GM23338 (cell line): ENCODE data around the gene DOCK3. TPM values are rescaled to one million over a fixed set of nuclear protein-coding genes. Genes with fewer than 3 reads are reported as not detected.

Experiments used
- ATAC-seq: fragments of 200-7000 bp; cut with Tn5 transposase; 3 replicates; pipeline ENCODE4 v1.9.1; 2020
- DNase-seq: peaks from one replicate; pipeline ENCODE4 v3.0.0-alpha.2; 2015; ENCODE audit warnings: low spot score
- H2AFZ ChIP-seq: fragments of 200-600 bp; sonication (generic); 2 replicates; pipeline ENCODE4 v1.8.0; 2016; ENCODE audit warnings: antibody characterized with exemption, mild to moderate bottlenecking, moderate library complexity
- H3F3A ChIP-seq: fragments of 200-600 bp; sonication (generic); replicated peaks from 2 replicates; pipeline ENCODE4 v1.8.0; 2017; ENCODE audit warnings: antibody characterized with exemption, mixed run types, low read depth
- H3K27ac ChIP-seq: fragments of 200-600 bp; sonication (generic); 2 replicates; pipeline ENCODE4 v1.6.1; 2016; ENCODE audit warnings: low read depth
- H3K27me3 ChIP-seq: fragments of 200-600 bp; sonication (generic); 2 replicates; pipeline ENCODE4 v1.8.0; 2016; ENCODE audit warnings: mild to moderate bottlenecking, mixed run types, moderate library complexity; ENCODE audit not compliant: insufficient read depth
- H3K36me3 ChIP-seq: fragments of 200-600 bp; sonication (generic); 2 replicates; pipeline ENCODE4 v1.8.0; 2016; ENCODE audit warnings: mild to moderate bottlenecking; ENCODE audit not compliant: insufficient read depth
- H3K4me1 ChIP-seq: fragments of 200-600 bp; sonication (generic); 2 replicates; pipeline ENCODE4 v1.8.0; 2016; ENCODE audit warnings: mild to moderate bottlenecking, moderate library complexity; ENCODE audit not compliant: insufficient read depth
- H3K4me2 ChIP-seq: fragments of 200-600 bp; sonication (generic); 2 replicates; pipeline ENCODE4 v1.7.1; 2017; ENCODE audit warnings: mixed run types
- H3K4me3 ChIP-seq: fragments of 200-600 bp; sonication (generic); 2 replicates; pipeline ENCODE4 v1.6.1; 2016; ENCODE audit warnings: mixed run types
- H3K79me2 ChIP-seq: fragments of 200-600 bp; sonication (generic); replicated peaks from 2 replicates; pipeline ENCODE4 v1.8.0; 2017; ENCODE audit warnings: mild to moderate bottlenecking; ENCODE audit not compliant: insufficient read depth
- H3K9me2 ChIP-seq: fragments of 200-600 bp; sonication (generic); 2 replicates; pipeline ENCODE4 v1.8.0; 2017; ENCODE audit not compliant: insufficient read depth
- H4K20me1 ChIP-seq: fragments of 200-600 bp; sonication (generic); replicated peaks from 2 replicates; pipeline ENCODE4 v1.8.0; 2017; ENCODE audit warnings: mild to moderate bottlenecking; ENCODE audit not compliant: insufficient read depth
- H3K27ac Mint-ChIP-seq: 2 replicates; pipeline ENCODE4 v1.8.0; 2020; ENCODE audit warnings: inconsistent platforms, mild to moderate bottlenecking, moderate library complexity, mixed read lengths
- H3K27me3 Mint-ChIP-seq: 3 replicates; pipeline ENCODE4 v1.8.0; 2022; ENCODE audit warnings: low read depth, mild to moderate bottlenecking, moderate library complexity, mixed read lengths, inconsistent platforms; ENCODE audit not compliant: insufficient read depth, poor library complexity
- H3K36me3 Mint-ChIP-seq: 3 replicates; pipeline ENCODE4 v1.8.0; 2021; ENCODE audit warnings: low read depth, mild to moderate bottlenecking, inconsistent platforms, moderate library complexity, mixed read lengths
- H3K4me1 Mint-ChIP-seq: 3 replicates; pipeline ENCODE4 v1.8.0; 2020; ENCODE audit warnings: mild to moderate bottlenecking, inconsistent platforms, mixed read lengths
- H3K4me3 Mint-ChIP-seq: 3 replicates; pipeline ENCODE4 v1.8.0; 2021; ENCODE audit warnings: moderate library complexity, mild to moderate bottlenecking, inconsistent platforms, mixed read lengths
- H3K9me3 Mint-ChIP-seq: 3 replicates; pipeline ENCODE4 v1.8.0; 2020; ENCODE audit warnings: moderate library complexity, mild to moderate bottlenecking, inconsistent platforms, mixed read lengths
- CREB1 ChIP-seq: fragments of 250-450 bp; sonication (Bioruptor Pico); IDR thresholded peaks from 2 replicates; pipeline ENCODE4 v1.5.0; 2020; ENCODE audit warnings: low read depth, mild to moderate bottlenecking, moderate library complexity
- CTCF ChIP-seq, 2 experiments: fragments of 200-600 bp in 1 of 2; sonication (generic) in 1 of 2; conservative IDR thresholded peaks; 2 replicates each; pipeline versions ENCODE4 v1.5.1 to v1.6.1; 2016 to 2017; ENCODE audit warnings: antibody characterized with exemption in 2 of 2, low read depth in 2 of 2, mild to moderate bottlenecking in 2 of 2, moderate library complexity in 1 of 2
- ETS1 ChIP-seq: IDR thresholded peaks from 2 replicates; pipeline ENCODE4 v1.6.1; 2016; ENCODE audit warnings: antibody characterized with exemption
- EZH2phosphoT487 ChIP-seq: fragments of 200-600 bp; sonication (generic); IDR thresholded peaks from one replicate; pipeline ENCODE4 v1.8.1; 2018; ENCODE audit warnings: antibody characterized with exemption; ENCODE audit not compliant: unreplicated experiment
- JUNB ChIP-seq: IDR thresholded peaks from one replicate; pipeline ENCODE4 v1.6.1; 2016; ENCODE audit warnings: antibody characterized with exemption; ENCODE audit not compliant: unreplicated experiment
- NANOG ChIP-seq: IDR thresholded peaks from 2 replicates; pipeline ENCODE4 v1.6.1; 2016; ENCODE audit warnings: antibody characterized with exemption, borderline replicate concordance
- POLR2AphosphoS5 ChIP-seq: IDR thresholded peaks from 2 replicates; pipeline ENCODE4 v1.6.1; 2016; ENCODE audit warnings: antibody characterized with exemption, low read depth
- STAT1 ChIP-seq: IDR thresholded peaks from one replicate; pipeline ENCODE4 v1.6.1; 2016; ENCODE audit warnings: antibody characterized with exemption; ENCODE audit not compliant: unreplicated experiment
- ZNF114 ChIP-seq: fragments of 250-450 bp; sonication (Bioruptor Pico); IDR thresholded peaks from 2 replicates; pipeline ENCODE4 v1.5.0; 2020; ENCODE audit warnings: mild to moderate bottlenecking, moderate library complexity
- polyA plus RNA-seq: library from polyadenylated mRNA; unstranded; fragments of >200 nt; fragmentation: Nextera tagmentation; extraction: Ambion mirVana; gene quantifications from 2 replicates; pipeline ENCODE4 v1.2.1, GENCODE V29; 2016
- total RNA-seq: library from RNA; depleted of rRNA; stranded (reverse); fragments of >200 nt; shearing (Covaris generic); gene quantifications from 2 replicates; pipeline ENCODE4 v1.2.3, GENCODE V29; 2014
- TF ChIP-seq, protein P1 (sequence below): IDR thresholded peaks from one replicate; pipeline ENCODE4 v1.6.1; 2018; ENCODE audit warnings: antibody characterized with exemption; ENCODE audit not compliant: unreplicated experiment

DOCK3 gene
- total and polyA plus RNA-seq, 2 experiments from 2014 or later: 2.4 to 5.6 TPM

DNA sequence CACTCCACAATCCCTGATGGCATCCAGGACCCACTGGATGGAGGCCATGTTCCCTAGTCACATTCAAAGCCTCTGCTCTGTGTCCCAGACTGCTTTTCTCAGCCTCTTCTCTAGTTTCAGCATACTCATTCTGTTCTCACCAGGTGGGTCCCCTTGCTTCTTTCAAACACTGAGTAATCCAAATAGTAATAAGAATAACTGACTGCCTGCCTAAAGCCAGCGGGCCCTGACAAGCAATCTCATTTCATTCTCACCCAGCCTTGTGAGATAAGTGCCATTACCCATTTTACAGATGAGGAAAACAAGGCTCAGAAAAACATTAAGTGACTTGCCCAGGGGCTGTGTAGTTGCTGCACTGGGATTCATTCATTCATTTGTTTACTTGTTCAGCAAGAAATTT, 32.3 kb upstream of the DOCK3 start:
- TF ChIP-seq JUNB (no peak), STAT1 (no peak), ETS1 (no peak)
- H3K36me3 ChIP-seq: no peaks in the 10 kb centered on the region
- Mint-ChIP-seq H3K36me3 (peaks cover 18% of the 10 kb centered on the region; the same call in 1 of the 3 replicates), H3K9me3 (no peaks in the 10 kb centered on the region), H3K27me3 (peaks cover 7% of the 10 kb centered on the region), H3K4me3 (no peak overlapping the region), H3K4me1 (peaks cover 29% of the 10 kb centered on the region), H3K27ac (no peak overlapping the region)
- no peaks in the 10 kb centered on the region; the same call in 1 of the 2 replicates for H4K20me1 ChIP-seq
- ATAC-seq (no peak; the same call in 1 of the 3 replicates), DNase-seq (no peak)
- peaks cover 6% of the 10 kb centered on the region; the same call in 1 of the 2 replicates for H3K4me1 ChIP-seq
- H3K27ac ChIP-seq: no peak overlapping the region
- no peaks in the 10 kb centered on the region; the same call in 1 of the 2 replicates for H3K79me2 ChIP-seq
- no peak overlapping the region for H3K4me2 ChIP-seq
- no peaks in the 10 kb centered on the region for H3K27me3 ChIP-seq
- H3F3A ChIP-seq: no peaks in the 10 kb centered on the region
- H3K4me3 ChIP-seq: no peak overlapping the region
- H2AFZ ChIP-seq: no peak overlapping the region
- no peaks in the 10 kb centered on the region for H3K9me2 ChIP-seq

- H3F3A ChIP-seq: no peaks in the 10 kb centered on the region
- Mint-ChIP-seq H3K4me3 (no peak overlapping the region), H3K4me1 (peaks cover 23% of the 10 kb centered on the region), H3K36me3 (peaks cover 18% of the 10 kb centered on the region; the same call in 1 of the 3 replicates), H3K27me3 (peaks cover 5% of the 10 kb centered on the region), H3K9me3 (no peaks in the 10 kb centered on the region), H3K27ac (no peak overlapping the region)
- no peak overlapping the region for H2AFZ ChIP-seq
- no peaks in the 10 kb centered on the region for H3K27me3 ChIP-seq
- no peaks in the 10 kb centered on the region for H3K9me2 ChIP-seq
- no peak overlapping the region for H3K4me2 ChIP-seq
- H3K27ac ChIP-seq: no peak overlapping the region
- no peaks in the 10 kb centered on the region for H3K79me2 ChIP-seq
- H3K4me3 ChIP-seq: no peak overlapping the region
- H4K20me1 ChIP-seq: no peaks in the 10 kb centered on the region; the same call in 1 of the 2 replicates
- ATAC-seq (no peak), DNase-seq (no peak)
- H3K4me1 ChIP-seq: no peaks in the 10 kb centered on the region
- no peaks in the 10 kb centered on the region for H3K36me3 ChIP-seq
- TF ChIP-seq JUNB (no peak), CTCF (conservative IDR thresholded peaks at IDR 0.05; ENCODE audit: low read depth in 2 of 2) (no peak), CREB1 (CRISPR knock-in tag) (no peak), STAT1 (no peak), ETS1 (no peak), POLR2AphosphoS5 (no peak), NANOG (no peak), EZH2phosphoT487 (no peak), ZNF114 (CRISPR knock-in tag) (no peak)
- TF ChIP-seq, protein P1, sequence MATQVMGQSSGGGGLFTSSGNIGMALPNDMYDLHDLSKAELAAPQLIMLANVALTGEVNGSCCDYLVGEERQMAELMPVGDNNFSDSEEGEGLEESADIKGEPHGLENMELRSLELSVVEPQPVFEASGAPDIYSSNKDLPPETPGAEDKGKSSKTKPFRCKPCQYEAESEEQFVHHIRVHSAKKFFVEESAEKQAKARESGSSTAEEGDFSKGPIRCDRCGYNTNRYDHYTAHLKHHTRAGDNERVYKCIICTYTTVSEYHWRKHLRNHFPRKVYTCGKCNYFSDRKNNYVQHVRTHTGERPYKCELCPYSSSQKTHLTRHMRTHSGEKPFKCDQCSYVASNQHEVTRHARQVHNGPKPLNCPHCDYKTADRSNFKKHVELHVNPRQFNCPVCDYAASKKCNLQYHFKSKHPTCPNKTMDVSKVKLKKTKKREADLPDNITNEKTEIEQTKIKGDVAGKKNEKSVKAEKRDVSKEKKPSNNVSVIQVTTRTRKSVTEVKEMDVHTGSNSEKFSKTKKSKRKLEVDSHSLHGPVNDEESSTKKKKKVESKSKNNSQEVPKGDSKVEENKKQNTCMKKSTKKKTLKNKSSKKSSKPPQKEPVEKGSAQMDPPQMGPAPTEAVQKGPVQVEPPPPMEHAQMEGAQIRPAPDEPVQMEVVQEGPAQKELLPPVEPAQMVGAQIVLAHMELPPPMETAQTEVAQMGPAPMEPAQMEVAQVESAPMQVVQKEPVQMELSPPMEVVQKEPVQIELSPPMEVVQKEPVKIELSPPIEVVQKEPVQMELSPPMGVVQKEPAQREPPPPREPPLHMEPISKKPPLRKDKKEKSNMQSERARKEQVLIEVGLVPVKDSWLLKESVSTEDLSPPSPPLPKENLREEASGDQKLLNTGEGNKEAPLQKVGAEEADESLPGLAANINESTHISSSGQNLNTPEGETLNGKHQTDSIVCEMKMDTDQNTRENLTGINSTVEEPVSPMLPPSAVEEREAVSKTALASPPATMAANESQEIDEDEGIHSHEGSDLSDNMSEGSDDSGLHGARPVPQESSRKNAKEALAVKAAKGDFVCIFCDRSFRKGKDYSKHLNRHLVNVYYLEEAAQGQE: no peak
These were observed 30.2 kb upstream of the DOCK3 start for GRCh38 chr3:50644561-50644960.
